RWPE2 (cell line): ENCODE data around the gene MORN5.

Experiments used
- ATAC-seq: fragments of 200-7000 bp; cut with Tn5 transposase; 3 replicates; pipeline ENCODE4 v1.9.1; 2021; ENCODE audit warnings: low read depth
- DNase-seq: peaks from one replicate; pipeline ENCODE4 v3.0.0-alpha.2; 2020; ENCODE audit warnings: low spot score
- H3K27ac ChIP-seq: fragments of 450-650 bp; 2 replicates; pipeline ENCODE4 v1.5.1; 2017; ENCODE audit warnings: mild to moderate bottlenecking; ENCODE audit not compliant: poor library complexity, severe bottlenecking
- H3K27me3 ChIP-seq: fragments of 250-450 bp; sonication (Bioruptor Pico); 2 replicates; pipeline ENCODE4 v1.5.1; 2021; ENCODE audit warnings: mild to moderate bottlenecking, moderate library complexity; ENCODE audit not compliant: insufficient read depth, poor library complexity, severe bottlenecking
- H3K36me3 ChIP-seq: fragments of 250-450 bp; sonication (Bioruptor Pico); 2 replicates; pipeline ENCODE4 v1.5.1; 2020; ENCODE audit warnings: low read depth, mild to moderate bottlenecking, moderate library complexity
- H3K4me1 ChIP-seq: fragments of 250-450 bp; sonication (Bioruptor Pico); 2 replicates; pipeline ENCODE4 v1.5.1; 2021; ENCODE audit warnings: mild to moderate bottlenecking, moderate library complexity; ENCODE audit not compliant: insufficient read depth, poor library complexity, severe bottlenecking
- H3K4me3 ChIP-seq: fragments of 250-450 bp; sonication (Bioruptor Pico); 2 replicates; pipeline ENCODE4 v1.5.1; 2021; ENCODE audit warnings: mild to moderate bottlenecking, moderate library complexity; ENCODE audit not compliant: severe bottlenecking
- H3K9me3 ChIP-seq: fragments of 250-450 bp; sonication (Bioruptor Pico); 2 replicates; pipeline ENCODE4 v1.5.1; 2021; ENCODE audit warnings: mild to moderate bottlenecking, moderate library complexity; ENCODE audit not compliant: severe bottlenecking
- TF ChIP-seq, protein P1 (sequence below): fragments of 450-650 bp; IDR thresholded peaks from one replicate; pipeline ENCODE4 v1.5.1; 2017; ENCODE audit warnings: mild to moderate bottlenecking, moderate library complexity; ENCODE audit not compliant: poor library complexity, severe bottlenecking

MORN5 gene

DNA sequence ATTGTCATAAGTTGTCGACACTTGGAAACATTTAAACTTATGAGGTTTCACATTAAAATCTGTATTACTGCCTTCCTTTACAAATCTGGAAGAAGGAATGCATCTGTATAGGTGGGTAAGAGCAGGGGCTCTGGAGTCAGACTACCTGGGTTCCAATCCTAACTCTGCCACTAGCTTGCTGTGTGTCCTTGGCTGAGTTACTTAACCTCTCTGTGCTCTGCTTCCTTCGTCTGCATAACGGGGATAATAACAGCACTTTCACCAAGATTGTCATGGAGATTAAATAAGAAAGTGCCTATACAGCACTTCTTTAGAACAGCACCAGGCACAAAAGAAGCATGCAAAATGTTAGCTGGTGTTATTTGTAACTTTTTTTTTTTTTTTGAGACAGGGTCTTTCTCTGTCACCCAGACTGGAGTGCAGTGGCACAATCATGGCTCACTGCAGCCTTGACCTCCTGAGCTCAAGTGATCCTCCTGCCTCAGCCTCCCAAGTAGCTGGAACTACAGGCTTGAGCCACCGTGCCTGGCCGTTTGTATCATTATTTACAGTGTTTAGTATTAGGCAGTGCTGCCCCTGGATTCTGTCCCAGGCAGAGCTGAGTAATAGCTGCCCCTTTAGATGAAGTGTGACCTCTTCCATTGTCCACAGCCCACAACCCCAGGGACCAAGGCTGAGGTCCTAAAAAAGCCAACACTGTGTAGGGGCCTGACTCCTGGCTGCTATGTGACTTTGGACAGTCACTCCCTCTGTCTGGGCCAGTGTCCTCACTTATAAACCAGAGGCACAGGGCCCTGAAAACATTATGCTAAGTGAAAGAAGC, 41.2 kb upstream of the MORN5 start:
- ATAC-seq, result no peak
- H3K27ac ChIP-seq, result no peak overlapping the region

DNA sequence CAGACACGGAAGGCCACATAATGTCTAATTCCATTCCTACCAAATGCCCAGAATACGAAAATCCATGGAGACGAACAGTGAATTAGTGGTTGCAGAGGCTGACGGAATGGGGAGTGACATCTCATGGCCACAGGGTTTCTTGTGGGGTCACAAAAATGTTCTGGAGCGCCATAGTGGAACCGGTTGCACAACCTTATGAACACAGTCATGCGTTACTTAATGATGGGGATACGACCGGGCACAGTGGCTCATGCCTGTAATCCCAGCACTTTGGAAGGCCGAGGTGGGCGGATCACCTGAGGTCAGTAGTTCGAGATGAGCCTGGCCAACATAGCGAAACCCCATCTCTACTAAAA, 40.6 kb upstream of the MORN5 start:
- TF ChIP-seq, protein P1, sequence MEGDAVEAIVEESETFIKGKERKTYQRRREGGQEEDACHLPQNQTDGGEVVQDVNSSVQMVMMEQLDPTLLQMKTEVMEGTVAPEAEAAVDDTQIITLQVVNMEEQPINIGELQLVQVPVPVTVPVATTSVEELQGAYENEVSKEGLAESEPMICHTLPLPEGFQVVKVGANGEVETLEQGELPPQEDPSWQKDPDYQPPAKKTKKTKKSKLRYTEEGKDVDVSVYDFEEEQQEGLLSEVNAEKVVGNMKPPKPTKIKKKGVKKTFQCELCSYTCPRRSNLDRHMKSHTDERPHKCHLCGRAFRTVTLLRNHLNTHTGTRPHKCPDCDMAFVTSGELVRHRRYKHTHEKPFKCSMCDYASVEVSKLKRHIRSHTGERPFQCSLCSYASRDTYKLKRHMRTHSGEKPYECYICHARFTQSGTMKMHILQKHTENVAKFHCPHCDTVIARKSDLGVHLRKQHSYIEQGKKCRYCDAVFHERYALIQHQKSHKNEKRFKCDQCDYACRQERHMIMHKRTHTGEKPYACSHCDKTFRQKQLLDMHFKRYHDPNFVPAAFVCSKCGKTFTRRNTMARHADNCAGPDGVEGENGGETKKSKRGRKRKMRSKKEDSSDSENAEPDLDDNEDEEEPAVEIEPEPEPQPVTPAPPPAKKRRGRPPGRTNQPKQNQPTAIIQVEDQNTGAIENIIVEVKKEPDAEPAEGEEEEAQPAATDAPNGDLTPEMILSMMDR, result no peak
- H3K27ac ChIP-seq, result no peak overlapping the region
- no peak overlapping the region for H3K4me3 ChIP-seq
- no peaks in the 10 kb centered on the region for H3K36me3 ChIP-seq
- ATAC-seq, result no peak
- DNase-seq, result no peak
- no peaks in the 10 kb centered on the region for H3K27me3 ChIP-seq
- no peaks in the 10 kb centered on the region for H3K4me1 ChIP-seq
- no peaks in the 10 kb centered on the region for H3K9me3 ChIP-seq

More for the DNA sequence above, 41.2 kb upstream of the MORN5 start:
- Histone ChIP-seq H3K27me3 (no peaks in the 10 kb centered on the region), H3K4me1 (no peaks in the 10 kb centered on the region), H3K36me3 (no peaks in the 10 kb centered on the region), H3K4me3 (no peak overlapping the region), H3K9me3 (no peaks in the 10 kb centered on the region)
- DNase-seq, result no peak
- TF ChIP-seq, protein P1, result no peak

DNA sequence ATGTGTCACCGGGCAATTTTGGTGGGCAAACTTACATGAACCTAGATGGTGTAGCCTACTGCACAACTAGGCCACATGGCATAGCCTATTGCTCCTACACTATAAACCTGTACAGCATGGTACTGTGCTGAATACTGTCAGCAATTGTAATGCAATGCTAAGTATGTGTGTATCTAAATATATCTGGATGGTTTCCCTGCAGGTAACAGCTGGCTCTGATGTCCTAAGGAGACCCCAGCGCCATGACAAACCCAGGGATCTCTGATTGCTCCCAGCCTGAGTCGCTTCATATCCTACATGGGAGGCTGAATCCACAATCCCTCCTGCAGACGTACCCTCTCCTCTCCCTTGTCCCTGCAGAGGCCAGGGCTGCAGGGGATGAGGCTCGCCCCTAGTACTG, 40.0 kb upstream of the MORN5 start:
- no peaks in the 10 kb centered on the region for H3K36me3 ChIP-seq
- TF ChIP-seq, protein P1, result no peak
- no peak for DNase-seq
- no peaks in the 10 kb centered on the region for H3K27me3 ChIP-seq
- H3K9me3 ChIP-seq, result no peaks in the 10 kb centered on the region
- ATAC-seq, result no peak
- H3K4me3 ChIP-seq, result no peak overlapping the region
- H3K4me1 ChIP-seq, result no peaks in the 10 kb centered on the region
- H3K27ac ChIP-seq, result no peak overlapping the region

DNA sequence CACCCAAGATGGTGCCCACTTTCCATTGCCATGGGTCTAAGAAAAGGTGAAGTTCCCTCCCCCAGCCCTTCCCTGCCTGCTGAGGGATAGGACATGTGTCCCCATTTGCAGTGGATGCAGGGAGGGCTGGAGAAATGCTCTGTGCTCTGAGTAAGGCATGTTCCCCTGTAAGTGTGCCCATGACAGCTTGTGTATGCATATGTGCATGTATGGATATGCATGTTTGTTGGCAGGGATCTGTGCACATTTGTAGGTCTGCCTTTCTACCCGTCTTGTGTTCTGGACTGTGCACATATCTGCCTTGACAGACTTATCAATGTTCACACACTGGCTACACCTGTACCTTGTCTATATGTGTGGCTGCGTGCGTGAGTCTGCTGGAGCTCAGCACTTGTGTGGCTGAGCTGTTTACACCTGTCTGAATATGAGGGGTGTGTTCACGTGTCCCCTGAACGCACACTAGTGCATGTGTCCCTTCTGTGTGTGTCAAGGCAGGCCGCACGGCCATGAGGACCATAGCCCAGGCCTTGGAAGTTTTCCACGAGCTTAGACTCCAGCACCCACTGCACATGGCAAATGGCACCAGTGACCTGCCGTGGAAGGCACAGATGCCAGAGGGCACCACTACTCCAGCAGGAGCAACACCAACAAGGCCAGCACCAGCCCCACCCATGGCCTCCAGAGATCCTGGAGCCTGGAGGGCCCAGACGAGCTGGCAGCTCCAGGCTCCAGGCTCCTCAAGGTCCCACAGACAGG, 39.2 kb upstream of the MORN5 start:
- Histone ChIP-seq H3K36me3 (no peaks in the 10 kb centered on the region), H3K27ac (no peak overlapping the region), H3K4me3 (no peak overlapping the region), H3K9me3 (no peaks in the 10 kb centered on the region), H3K4me1 (peaks cover 2% of the 10 kb centered on the region), H3K27me3 (no peaks in the 10 kb centered on the region)
- ATAC-seq (no peak), DNase-seq (no peak)
- TF ChIP-seq, protein P1, result no peak
